ENCODE data around the gene C1orf52. TPM values are rescaled to one million over a fixed set of nuclear protein-coding genes. Genes with fewer than 3 reads are reported as not detected.

C1orf52 gene
- total and polyA plus RNA-seq, 2 of the 13 experiments (the other 11 are each of a cell fraction or from before 2014, with no cell fraction given): 19.4 to 27.4 TPM

GRCh38 chr1:85259118-85259911, at the start of gene C1orf52 (continued):
- no peak for TF ChIP-seq SAFB2 (CRISPR knock-in tag; IDR thresholded peaks at IDR 0.05; ENCODE audit: borderline replicate concordance, low read depth)
- no peak for TF ChIP-seq ZNF318 (CRISPR knock-in tag; IDR thresholded peaks at IDR 0.05)
- TF ChIP-seq MYC (CRISPR knock-in tag; IDR thresholded peaks at IDR 0.05; ENCODE audit: borderline replicate concordance): peak; percentile 65; the same call in 1 of the 2 replicates
- no peak for TF ChIP-seq PRMT3 (CRISPR knock-in tag; IDR thresholded peaks at IDR 0.05; ENCODE audit: borderline replicate concordance, low read depth)
- TF ChIP-seq ZHX1 (CRISPR knock-in tag; IDR thresholded peaks at IDR 0.05; ENCODE audit: low read depth): no peak
- TF ChIP-seq ZNF24 (IDR thresholded peaks at IDR 0.05): no peak
- no peak; the same call in 1 of the 2 replicates for TF ChIP-seq ATF3 (CRISPR knock-in tag; IDR thresholded peaks at IDR 0.05)
- TF ChIP-seq CAMTA2 (CRISPR knock-in tag; IDR thresholded peaks at IDR 0.05; ENCODE audit: borderline replicate concordance): no peak
- no peak for TF ChIP-seq PBX2 (CRISPR knock-in tag; IDR thresholded peaks at IDR 0.05)
- peak; percentile 39; the same call in 1 of the 2 replicates for TF ChIP-seq RXRA (CRISPR knock-in tag; IDR thresholded peaks at IDR 0.05)
- TF ChIP-seq ZNF776 (CRISPR knock-in tag; IDR thresholded peaks at IDR 0.05): no peak
- TF ChIP-seq FOXP1 (IDR thresholded peaks at IDR 0.05): no peak
- no peak for TF ChIP-seq FOXP1 (CRISPR knock-in tag; IDR thresholded peaks at IDR 0.05)
- 0 out of 2 replicates have a peak, but pooled peaks have one; percentile 18 for TF ChIP-seq ZNF138 (CRISPR knock-in tag; IDR thresholded peaks at IDR 0.05; ENCODE audit: low read depth)
- TF ChIP-seq GATAD2A (CRISPR knock-in tag; IDR thresholded peaks at IDR 0.05): peak; percentile 26; the same call in 1 of the 2 replicates
- TF ChIP-seq ZNF335 (CRISPR knock-in tag; IDR thresholded peaks at IDR 0.05): no peak
- TF ChIP-seq ZFYVE20 (CRISPR knock-in tag; IDR thresholded peaks at IDR 0.05; ENCODE audit: borderline replicate concordance, low read depth): no peak
- no peak for TF ChIP-seq RARA (CRISPR knock-in tag; IDR thresholded peaks at IDR 0.05)

All from HepG2 (cell line).